Transverse colon (tissue), 4 donors: ENCODE results near the gene PLCB1.

ENCODE experiments used
- CTCF ChIP-seq, 5 experiments: fragments of 200-600 bp in 3 of 5; fragments of 450-650 bp in 2 of 5; sonication (generic) in 3 of 5; IDR thresholded peaks; 1 replicate in 2 of 5; 2 replicates in 3 of 5; pipeline ENCODE4 v1.5.1; 2016 to 2017; ENCODE audit warnings: antibody characterized with exemption in 5 of 5, inconsistent platforms in 3 of 5, mild to moderate bottlenecking in 2 of 5, moderate library complexity in 1 of 5
- POLR2A ChIP-seq: fragments of 450-650 bp; IDR thresholded peaks from one replicate; pipeline ENCODE4 v1.6.1; 2016; ENCODE audit warnings: antibody characterized with exemption, mild to moderate bottlenecking, moderate library complexity
- POLR2AphosphoS5 ChIP-seq, 3 donors: sonication (generic); formaldehyde crosslinking; IDR thresholded peaks; one replicate each; pipeline ENCODE4 v1.6.1; 2016; ENCODE audit warnings: antibody characterized with exemption in 3 of 3

GRCh38 chr20:8306937-8307336, 174.9 kb downstream of the PLCB1 start:
- TF ChIP-seq CTCF (IDR thresholded peaks at IDR 0.05) (no peak), POLR2A (no peak), POLR2AphosphoS5 (IDR thresholded peaks at IDR 0.05) (no peak)
